Tibial artery (tissue), 4 donors: ENCODE measurements around the gene UNC5A.

Experiments
- DNase-seq, 2 donors: peaks; one replicate each; pipeline ENCODE4 v3.0.0-alpha.2; 2019
- H3K27ac ChIP-seq, 2 donors: fragments of 200-600 bp; sonication (generic) in 1 of 2; 1 replicate in 1 of 2; 2 replicates in 1 of 2; pipeline ENCODE4 v1.5.1; 2018 to 2019; ENCODE audit warnings: mild to moderate bottlenecking in 1 of 2
- H3K27me3 ChIP-seq, 2 donors: fragments of 200-600 bp; sonication (generic) in 1 of 2; one replicate each; pipeline versions ENCODE4 v1.5.1 to v1.6.0; 2016 to 2019
- H3K36me3 ChIP-seq, 3 donors: fragments of 200-600 bp; sonication (generic) in 2 of 3; one replicate each; pipeline ENCODE4 v1.5.1; 2016 to 2019; ENCODE audit warnings: mild to moderate bottlenecking in 2 of 3
- H3K4me1 ChIP-seq, 4 donors: fragments of 200-600 bp; sonication (generic) in 2 of 4; 1 replicate in 3 of 4; 2 replicates in 1 of 4; pipeline ENCODE4 v1.5.1; 2016 to 2019
- H3K4me3 ChIP-seq, 2 donors: fragments of 200-600 bp; sonication (generic) in 1 of 2; 1 replicate in 1 of 2; 2 replicates in 1 of 2; pipeline ENCODE4 v1.5.1; 2018 to 2019; ENCODE audit warnings: mild to moderate bottlenecking in 2 of 2
- H3K9me3 ChIP-seq, 3 donors: fragments of 200-600 bp; sonication (generic) in 1 of 3; one replicate each; pipeline ENCODE4 v1.5.1; 2016 to 2019
- CTCF ChIP-seq, 2 experiments: fragments of 200-600 bp in 1 of 2; fragments of 450-650 bp in 1 of 2; IDR thresholded peaks; one replicate each; pipeline ENCODE4 v1.5.1; 2017 to 2019; ENCODE audit warnings: antibody characterized with exemption in 2 of 2, mild to moderate bottlenecking in 1 of 2, moderate library complexity in 1 of 2
- intact Hi-C: fragments of 100-400 bp; cut with DNase I; formaldehyde crosslinking; loops from one replicate; pipeline ENCODE4 v1.15.0; 2023; ENCODE audit warnings: low total_unique reads

UNC5A gene

GRCh38 chr5:176822041-176822792 is 11.9 kb downstream of the UNC5A start:
- intact Hi-C loops, result no loop called here
- Histone ChIP-seq H3K27me3 (peaks cover 4 to 67% of the 10 kb centered on the region in 2 donors), H3K9me3 (no peaks in the 10 kb centered on the region), H3K36me3 (no peaks in the 10 kb centered on the region), H3K4me1 (peaks cover 0 to 9% (median 9%) of the 10 kb centered on the region in 4 donors), H3K4me3 (no peak overlapping the region), H3K27ac (no peak overlapping the region)
- TF ChIP-seq CTCF (IDR thresholded peaks at IDR 0.05), result no peak
- DNase-seq, result no peak

- no peaks in the 10 kb centered on the region for H3K9me3 ChIP-seq
- no peak for TF ChIP-seq CTCF (IDR thresholded peaks at IDR 0.05)
- no peak overlapping the region for H3K27ac ChIP-seq
- H3K27me3 ChIP-seq, result peaks cover under 1 to 60% of the 10 kb centered on the region in 2 donors
- H3K4me3 ChIP-seq, result no peak overlapping the region
- intact Hi-C loops, result no loop called here
- H3K36me3 ChIP-seq, result no peaks in the 10 kb centered on the region
- peaks cover 0 to 2% (median 2%) of the 10 kb centered on the region in 4 donors for H3K4me1 ChIP-seq
- no peak for DNase-seq
These were observed 12.6 kb downstream of the UNC5A start for GRCh38 chr5:176822793-176823481.

GRCh38 chr5:176823869-176824412 is 13.6 kb downstream of the UNC5A start:
- H3K4me3 ChIP-seq, result no peak overlapping the region
- no peaks in the 10 kb centered on the region for H3K36me3 ChIP-seq
- intact Hi-C loops, result no loop called here
- peaks cover 0 to 56% of the 10 kb centered on the region in 2 donors for H3K27me3 ChIP-seq
- no peak for DNase-seq
- no peaks in the 10 kb centered on the region for H3K4me1 ChIP-seq
- no peaks in the 10 kb centered on the region for H3K9me3 ChIP-seq
- no peak for TF ChIP-seq CTCF (IDR thresholded peaks at IDR 0.05)
- no peak overlapping the region for H3K27ac ChIP-seq

- Histone ChIP-seq H3K36me3 (no peaks in the 10 kb centered on the region), H3K27me3 (peaks cover 0 to 49% of the 10 kb centered on the region in 2 donors), H3K4me3 (no peak overlapping the region), H3K9me3 (no peaks in the 10 kb centered on the region), H3K4me1 (no peaks in the 10 kb centered on the region), H3K27ac (no peak overlapping the region)
- DNase-seq, result no peak
- no peak for TF ChIP-seq CTCF (IDR thresholded peaks at IDR 0.05)
- intact Hi-C loops, result no loop called here
These were observed 14.2 kb downstream of the UNC5A start for GRCh38 chr5:176824604-176825003.

- Histone ChIP-seq H3K27ac (no peak overlapping the region), H3K9me3 (no peaks in the 10 kb centered on the region), H3K4me1 (no peaks in the 10 kb centered on the region), H3K27me3 (peaks cover 0 to 46% of the 10 kb centered on the region in 2 donors), H3K36me3 (no peaks in the 10 kb centered on the region), H3K4me3 (no peak overlapping the region)
- no peak for DNase-seq
- intact Hi-C loops, result no loop called here
- no peak for TF ChIP-seq CTCF (IDR thresholded peaks at IDR 0.05)
These were observed 14.9 kb downstream of the UNC5A start for GRCh38 chr5:176825234-176825633.
